Measurements from ENCODE around the gene RTN4R.

DNA sequence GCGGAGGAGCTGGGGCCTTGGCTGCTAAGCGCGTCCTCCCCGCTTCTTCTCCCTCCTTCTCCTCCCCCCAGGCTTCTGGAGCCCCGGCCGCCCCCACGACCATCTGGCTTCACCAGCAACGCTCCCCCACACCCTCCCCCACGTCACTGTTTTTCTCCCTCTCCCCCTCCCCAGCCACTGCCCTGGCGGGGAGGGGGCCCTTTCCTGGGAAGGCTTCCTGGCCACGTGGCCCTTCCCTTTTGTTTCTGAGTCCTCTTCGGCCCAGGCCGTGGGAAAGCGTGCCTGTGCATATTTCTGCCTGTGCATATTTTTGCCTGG lies 27.7 kb downstream of the RTN4R start:
- TF ChIP-seq POLR2AphosphoS5 (IDR thresholded peaks at IDR 0.05) (no peak), EP300 (IDR thresholded peaks at IDR 0.05; ENCODE audit: low read depth) (no peak)
